ENCODE results near the gene CHRNE. TPM values are rescaled to one million over a fixed set of nuclear protein-coding genes. Genes with fewer than 3 reads are reported as not detected.

The CHRNE gene
- total RNA-seq, 2 experiments from 2014 or later = 3.2 to 3.7 TPM

GRCh38 chr17:4950075-4950745 lies 47.3 kb upstream of the CHRNE start:
- Mint-ChIP-seq H3K27me3 (no peaks in the 10 kb centered on the region), H3K4me3 (peak overlapping the region; percentile 86), H3K4me1 (ENCODE audit: low read depth) (peaks cover 38% of the 10 kb centered on the region), H3K36me3 (ENCODE audit: low read depth) (peaks cover 30% of the 10 kb centered on the region), H3K27ac (peak overlapping the region; percentile 83), H3K9me3 (no peaks in the 10 kb centered on the region)
- peak in 6 of 14 experiments; percentile 19 to 80 (median 42) for DNase-seq
- TF ChIP-seq CTCF (IDR thresholded peaks at IDR 0.05) = no peak
- H3K9me3 ChIP-seq (ENCODE audit: control insufficient read depth in 1 of 2, insufficient read depth in 1 of 2, low read length in 2 of 2) = peaks cover 0 to 3% of the 10 kb centered on the region in 2 experiments
- no peaks in the 10 kb centered on the region for H3K27me3 ChIP-seq (ENCODE audit: control insufficient read depth in 1 of 2, insufficient read depth in 2 of 2, low read length in 2 of 2)
- peaks cover 20% of the 10 kb centered on the region for H3K36me3 ChIP-seq (ENCODE audit: insufficient read depth, low read length)
- H3K4me3 ChIP-seq (ENCODE audit: low read length) = peak overlapping the region; percentile 99
- ATAC-seq (ENCODE audit: poor library complexity) = peak; percentile 3
- POLR2A ChIA-PET = interaction anchor here (0.9 to 13.9 kb wide), 5 partner anchors 12 to 240 kb away, joined by 3 to 350 read pairs (median 7); partner anchors contain the start of genes ARRB2, C17orf107, RNF167 and SLC25A11
- peaks cover 32% of the 10 kb centered on the region for H3K4me1 ChIP-seq (ENCODE audit: insufficient read depth, low read length)
- H3K27ac ChIP-seq (ENCODE audit: low read depth in 1 of 2, low read length in 2 of 2) = peak overlapping the region; percentile 73 to 98
- intact Hi-C loops (cut with DNase I, micrococcal nuclease) = loop anchor here in 1 of 2 experiments (1.0 kb wide), 1 partner anchor 16 kb away; no protein-coding TSS in a partner anchor
- CTCF ChIA-PET = no interaction called here

GRCh38 chr17:4949321-4950074 lies 46.6 kb upstream of the CHRNE start:
- peak; percentile 10 for TF ChIP-seq CTCF (IDR thresholded peaks at IDR 0.05)
- H3K27me3 Mint-ChIP-seq = no peaks in the 10 kb centered on the region
- H3K4me3 Mint-ChIP-seq = peak overlapping the region; percentile 93
- peak overlapping the region; percentile 99 for H3K4me3 ChIP-seq (ENCODE audit: low read length)
- ChIA-PET CTCF (interaction anchor here (1.2 kb wide), 1 partner anchor 18 kb away, joined by 4 read pairs; the partner anchor contains the start of gene SPAG7), POLR2A (interaction anchor here (1.0 to 13.9 kb wide), 13 partner anchors 8 to 239 kb away, joined by 3 to 350 read pairs (median 6); partner anchors contain the start of genes ARRB2, CHRNE, INCA1 and KIF1C)
- intact Hi-C loops (cut with DNase I, micrococcal nuclease) = loop anchor here (1.0 to 5.0 kb wide), 5 partner anchors 17 to 237 kb away; partner anchors contain the start of genes ARRB2 (in 2 of the 2), INCA1 (in 1 of the 2), KIF1C (in 1 of the 2) and SPAG7 (in 1 of the 2)
- H3K4me1 Mint-ChIP-seq (ENCODE audit: low read depth) = peaks cover 45% of the 10 kb centered on the region
- peaks cover 27% of the 10 kb centered on the region for H3K36me3 ChIP-seq (ENCODE audit: insufficient read depth, low read length)
- no peaks in the 10 kb centered on the region for H3K27me3 ChIP-seq (ENCODE audit: control insufficient read depth in 1 of 2, insufficient read depth in 2 of 2, low read length in 2 of 2)
- peak overlapping the region; percentile 90 for H3K27ac Mint-ChIP-seq
- peak overlapping the region; percentile 84 to 98 for H3K27ac ChIP-seq (ENCODE audit: low read depth in 1 of 2, low read length in 2 of 2)
- no peaks in the 10 kb centered on the region for H3K9me3 Mint-ChIP-seq
- peak; percentile 40 for ATAC-seq (ENCODE audit: poor library complexity)
- peaks cover 39% of the 10 kb centered on the region for H3K4me1 ChIP-seq (ENCODE audit: insufficient read depth, low read length)
- DNase-seq = peak; percentile 56 to 94 (median 68)
- peaks cover 37% of the 10 kb centered on the region for H3K36me3 Mint-ChIP-seq (ENCODE audit: low read depth)
- H3K9me3 ChIP-seq (ENCODE audit: control insufficient read depth in 1 of 2, insufficient read depth in 1 of 2, low read length in 2 of 2) = peaks cover 0 to 3% of the 10 kb centered on the region in 2 experiments

GRCh38 chr17:4948931-4949320 lies 46.0 kb upstream of the CHRNE start:
- ATAC-seq (ENCODE audit: poor library complexity) = peak; percentile 32
- intact Hi-C loops (cut with DNase I, micrococcal nuclease) = loop anchor here (1.0 to 5.0 kb wide), 5 partner anchors 9 to 237 kb away; partner anchors contain the start of genes ARRB2 (in 2 of the 2), INCA1 (in 1 of the 2), KIF1C (in 1 of the 2) and RNF167 (in 1 of the 2)
- Histone ChIP-seq H3K27ac (ENCODE audit: low read depth in 1 of 2, low read length in 2 of 2) (peak overlapping the region; percentile 84 to 98), H3K9me3 (ENCODE audit: control insufficient read depth in 1 of 2, insufficient read depth in 1 of 2, low read length in 2 of 2) (peaks cover 0 to 3% of the 10 kb centered on the region in 2 experiments), H3K36me3 (ENCODE audit: insufficient read depth, low read length) (peaks cover 29% of the 10 kb centered on the region), H3K4me1 (ENCODE audit: insufficient read depth, low read length) (peaks cover 45% of the 10 kb centered on the region), H3K4me3 (ENCODE audit: low read length) (peak overlapping the region; percentile 99), H3K27me3 (ENCODE audit: control insufficient read depth in 1 of 2, insufficient read depth in 2 of 2, low read length in 2 of 2) (no peaks in the 10 kb centered on the region)
- Mint-ChIP-seq H3K36me3 (ENCODE audit: low read depth) (peaks cover 43% of the 10 kb centered on the region), H3K9me3 (no peaks in the 10 kb centered on the region), H3K4me1 (ENCODE audit: low read depth) (peaks cover 51% of the 10 kb centered on the region), H3K4me3 (peak overlapping the region; percentile 99), H3K27ac (peak overlapping the region; percentile 90), H3K27me3 (no peaks in the 10 kb centered on the region)
- ChIA-PET POLR2A (interaction anchor here (1.0 to 13.9 kb wide), 19 partner anchors 8 to 806 kb away, joined by 3 to 350 read pairs (median 5); partner anchors contain the start of genes ARRB2, C17orf107, CHRNE and CYB5D2), CTCF (interaction anchor here (1.2 to 1.5 kb wide), 2 partner anchors 19 to 50 kb away, joined by 3 to 4 read pairs; partner anchors contain the start of genes C17orf107 and SPAG7)
- peak in 13 of 14 experiments; percentile 36 to 89 (median 66) for DNase-seq
- TF ChIP-seq CTCF (IDR thresholded peaks at IDR 0.05) = no peak
